Panc1 (cell line): ENCODE measurements around the gene ABTB2. TPM values are rescaled to one million over a fixed set of nuclear protein-coding genes. Genes with fewer than 3 reads are reported as not detected.

ENCODE experiments used
- ATAC-seq: fragments of 200-7000 bp; cut with Tn5 transposase; 2 replicates; pipeline ENCODE4 v1.9.1; 2020; ENCODE audit warnings: mild to moderate bottlenecking, moderate library complexity
- BruUV-seq: library from RNA; stranded (reverse); fragments of 400-500 nt; replicated peaks from 2 replicates; lab custom pipeline; 2021; lab: Mats Ljungman, UMichigan
- CTCF ChIA-PET: fragments of 300-600 bp; sonication (Branson Sonifier 250); formaldehyde crosslinking; loops from one replicate; lab custom pipeline; 2022; ENCODE audit warnings: antibody characterized with exemption; lab: Charles Lee
- POLR2A ChIA-PET: fragments of 300-600 bp; sonication (Branson Sonifier 250); formaldehyde crosslinking; loops from one replicate; lab custom pipeline; 2022; ENCODE audit warnings: antibody characterized with exemption; lab: Charles Lee
- DNase-seq: peaks from one replicate; pipeline ENCODE4 v3.0.0-alpha.2; 2010; ENCODE audit warnings: low read depth, low spot score
- H3K27ac ChIP-seq: 2 replicates; pipeline ENCODE4 v1.5.1; 2011; ENCODE audit warnings: mild to moderate bottlenecking, low read length, inconsistent platforms
- H3K27me3 ChIP-seq: fragments of 200-500 bp; sonication (Bioruptor generic); 2 replicates; pipeline ENCODE4 v1.6.0; 2014; ENCODE audit warnings: low read length, inconsistent platforms; ENCODE audit not compliant: control insufficient read depth, insufficient read depth
- H3K36me3 ChIP-seq: fragments of 200-500 bp; sonication (Bioruptor generic); 2 replicates; pipeline ENCODE4 v1.5.1; 2014; ENCODE audit warnings: inconsistent platforms, mild to moderate bottlenecking, low read length, moderate library complexity; ENCODE audit not compliant: control insufficient read depth, insufficient read depth
- H3K4me1 ChIP-seq: 2 replicates; pipeline ENCODE4 v1.5.1; 2011; ENCODE audit warnings: inconsistent platforms, mild to moderate bottlenecking, low read length, moderate library complexity; ENCODE audit not compliant: control insufficient read depth, insufficient read depth
- H3K4me3 ChIP-seq, 2 experiments: 2 replicates each; pipeline ENCODE4 v1.5.1; 2011 to 2012; ENCODE audit warnings: low read depth in 2 of 2, low read length in 2 of 2, mild to moderate bottlenecking in 2 of 2, inconsistent platforms in 1 of 2, moderate library complexity in 1 of 2
- H3K9me3 ChIP-seq: fragments of 200-500 bp; sonication (Bioruptor generic); 2 replicates; pipeline ENCODE4 v1.5.1; 2014; ENCODE audit warnings: low read depth, mild to moderate bottlenecking, inconsistent platforms, low read length, moderate library complexity; ENCODE audit not compliant: control insufficient read depth, insufficient read depth
- POLR2AphosphoS5 ChIP-seq: IDR thresholded peaks from 2 replicates; pipeline ENCODE4 v1.6.1; 2012; ENCODE audit warnings: mild to moderate bottlenecking, low read depth, low read length, moderate library complexity
- SIN3A ChIP-seq: IDR thresholded peaks from 2 replicates; pipeline ENCODE4 v1.6.1; 2012; ENCODE audit warnings: low read depth, mild to moderate bottlenecking, low read length, moderate library complexity, borderline replicate concordance; ENCODE audit not compliant: insufficient read depth
- TCF7L2 ChIP-seq: IDR thresholded peaks from 2 replicates; pipeline ENCODE4 v1.6.1; 2011; ENCODE audit warnings: mild to moderate bottlenecking, low read depth, low read length, inconsistent platforms
- in situ Hi-C: cut with HindIII; loops from 2 replicates; pipeline ENCODE4 v1.10.0; 2016; ENCODE audit warnings: low sequenced_read_pairs, low pct_unique_long_range_greater_than_20kb
- intact Hi-C: fragments of 100-400 bp; cut with micrococcal nuclease; formaldehyde crosslinking; loops from one replicate; pipeline ENCODE4 v1.10.0; 2022; ENCODE audit not compliant: unreplicated experiment
- total RNA-seq: library from RNA; stranded (reverse); gene quantifications from one replicate; pipeline ENCODE4 v1.2.1, GENCODE V29; 2021; ENCODE audit not compliant: unreplicated experiment
- TF ChIP-seq, protein P1 (sequence below), 2 experiments: IDR thresholded peaks; 2 replicates each; pipeline ENCODE4 v1.6.1; 2011 to 2012; ENCODE audit warnings: low read depth in 2 of 2, control low read depth in 1 of 2, low read length in 1 of 2, mild to moderate bottlenecking in 1 of 2, moderate library complexity in 1 of 2; ENCODE audit not compliant: insufficient read depth in 1 of 2
- TF ChIP-seq, protein P2 (sequence below): fragments of 450-650 bp; IDR thresholded peaks from 2 replicates; pipeline ENCODE4 v1.5.1; 2017; ENCODE audit warnings: mild to moderate bottlenecking

The ABTB2 gene
- total RNA-seq, 1 experiment from 2014 or later, result 22.7 TPM

DNA sequence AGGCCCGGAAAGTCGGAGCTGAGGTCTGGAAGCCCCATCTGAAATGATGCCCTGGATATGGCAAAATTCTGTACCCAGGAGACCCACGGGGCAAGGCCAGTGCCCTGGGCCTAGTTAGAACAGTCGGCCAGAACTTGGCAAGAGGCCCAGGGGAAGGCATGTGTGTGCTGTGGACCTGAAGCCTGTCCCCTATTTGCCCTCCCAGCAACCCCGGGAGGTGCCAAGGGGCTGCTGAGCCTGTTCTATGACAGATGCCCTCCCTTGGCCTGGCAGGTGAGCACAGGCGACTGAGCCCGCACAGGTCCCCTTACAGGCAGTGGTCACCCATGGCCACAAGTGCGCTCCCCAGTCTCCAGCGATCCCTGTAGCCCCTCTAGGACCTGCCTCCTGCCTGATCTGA lies 200.6 kb downstream of the ABTB2 start:
- no peak overlapping the region for H3K27ac ChIP-seq
- no peaks in the 10 kb centered on the region for H3K9me3 ChIP-seq
- ATAC-seq (no peak), DNase-seq (no peak)
- in situ Hi-C loops, result no loop called here
- no peak overlapping the region for H3K4me3 ChIP-seq
- no peaks in the 10 kb centered on the region for H3K36me3 ChIP-seq
- no TSS peak for BruUV-seq
- TF ChIP-seq, protein P1, sequence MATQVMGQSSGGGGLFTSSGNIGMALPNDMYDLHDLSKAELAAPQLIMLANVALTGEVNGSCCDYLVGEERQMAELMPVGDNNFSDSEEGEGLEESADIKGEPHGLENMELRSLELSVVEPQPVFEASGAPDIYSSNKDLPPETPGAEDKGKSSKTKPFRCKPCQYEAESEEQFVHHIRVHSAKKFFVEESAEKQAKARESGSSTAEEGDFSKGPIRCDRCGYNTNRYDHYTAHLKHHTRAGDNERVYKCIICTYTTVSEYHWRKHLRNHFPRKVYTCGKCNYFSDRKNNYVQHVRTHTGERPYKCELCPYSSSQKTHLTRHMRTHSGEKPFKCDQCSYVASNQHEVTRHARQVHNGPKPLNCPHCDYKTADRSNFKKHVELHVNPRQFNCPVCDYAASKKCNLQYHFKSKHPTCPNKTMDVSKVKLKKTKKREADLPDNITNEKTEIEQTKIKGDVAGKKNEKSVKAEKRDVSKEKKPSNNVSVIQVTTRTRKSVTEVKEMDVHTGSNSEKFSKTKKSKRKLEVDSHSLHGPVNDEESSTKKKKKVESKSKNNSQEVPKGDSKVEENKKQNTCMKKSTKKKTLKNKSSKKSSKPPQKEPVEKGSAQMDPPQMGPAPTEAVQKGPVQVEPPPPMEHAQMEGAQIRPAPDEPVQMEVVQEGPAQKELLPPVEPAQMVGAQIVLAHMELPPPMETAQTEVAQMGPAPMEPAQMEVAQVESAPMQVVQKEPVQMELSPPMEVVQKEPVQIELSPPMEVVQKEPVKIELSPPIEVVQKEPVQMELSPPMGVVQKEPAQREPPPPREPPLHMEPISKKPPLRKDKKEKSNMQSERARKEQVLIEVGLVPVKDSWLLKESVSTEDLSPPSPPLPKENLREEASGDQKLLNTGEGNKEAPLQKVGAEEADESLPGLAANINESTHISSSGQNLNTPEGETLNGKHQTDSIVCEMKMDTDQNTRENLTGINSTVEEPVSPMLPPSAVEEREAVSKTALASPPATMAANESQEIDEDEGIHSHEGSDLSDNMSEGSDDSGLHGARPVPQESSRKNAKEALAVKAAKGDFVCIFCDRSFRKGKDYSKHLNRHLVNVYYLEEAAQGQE (IDR thresholded peaks at IDR 0.05; ENCODE audit: insufficient read depth in 1 of 2, low read depth in 2 of 2, low read length in 1 of 2), result no peak
- no peak for TF ChIP-seq SIN3A
- TF ChIP-seq TCF7L2, result no peak
- intact Hi-C loops, result loop anchor here (10.0 kb wide), 1 partner anchor 338 kb away; no protein-coding TSS in a partner anchor
- POLR2A ChIA-PET, result no interaction called here
- H3K4me1 ChIP-seq, result peaks cover 22% of the 10 kb centered on the region
- CTCF ChIA-PET, result no interaction called here
- no peaks in the 10 kb centered on the region for H3K27me3 ChIP-seq

DNA sequence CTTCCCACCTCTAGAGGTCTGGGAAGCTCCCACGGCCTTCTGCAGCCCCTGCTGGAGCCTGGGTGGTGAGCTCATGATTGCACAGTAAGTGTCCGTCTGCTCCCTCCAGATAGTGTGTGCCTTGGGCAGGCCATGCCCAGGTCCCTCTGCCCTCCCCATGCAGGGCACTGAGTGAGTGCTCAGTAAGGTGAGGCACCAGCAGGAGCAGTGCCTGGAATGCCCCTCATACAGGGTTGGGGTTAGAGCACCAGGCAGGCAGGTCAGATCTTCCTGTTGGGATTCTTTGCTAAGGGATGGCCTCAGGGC lies 202.1 kb downstream of the ABTB2 start:
- Histone ChIP-seq H3K9me3 (no peaks in the 10 kb centered on the region), H3K27ac (peak overlapping the region; percentile 13; the same call in 1 of the 2 replicates), H3K4me3 (no peak overlapping the region), H3K36me3 (no peaks in the 10 kb centered on the region), H3K27me3 (no peaks in the 10 kb centered on the region), H3K4me1 (peaks cover 32% of the 10 kb centered on the region)
- POLR2A ChIA-PET, result no interaction called here
- intact Hi-C loops (loop anchor here (10.0 kb wide), 1 partner anchor 339 kb away; no protein-coding TSS in a partner anchor), in situ Hi-C loops (no loop called here)
- DNase-seq (no peak), ATAC-seq (peak; percentile 33)
- BruUV-seq, result no TSS peak
- CTCF ChIA-PET, result no interaction called here
- no peak for TF ChIP-seq SIN3A
- TF ChIP-seq, protein P2, sequence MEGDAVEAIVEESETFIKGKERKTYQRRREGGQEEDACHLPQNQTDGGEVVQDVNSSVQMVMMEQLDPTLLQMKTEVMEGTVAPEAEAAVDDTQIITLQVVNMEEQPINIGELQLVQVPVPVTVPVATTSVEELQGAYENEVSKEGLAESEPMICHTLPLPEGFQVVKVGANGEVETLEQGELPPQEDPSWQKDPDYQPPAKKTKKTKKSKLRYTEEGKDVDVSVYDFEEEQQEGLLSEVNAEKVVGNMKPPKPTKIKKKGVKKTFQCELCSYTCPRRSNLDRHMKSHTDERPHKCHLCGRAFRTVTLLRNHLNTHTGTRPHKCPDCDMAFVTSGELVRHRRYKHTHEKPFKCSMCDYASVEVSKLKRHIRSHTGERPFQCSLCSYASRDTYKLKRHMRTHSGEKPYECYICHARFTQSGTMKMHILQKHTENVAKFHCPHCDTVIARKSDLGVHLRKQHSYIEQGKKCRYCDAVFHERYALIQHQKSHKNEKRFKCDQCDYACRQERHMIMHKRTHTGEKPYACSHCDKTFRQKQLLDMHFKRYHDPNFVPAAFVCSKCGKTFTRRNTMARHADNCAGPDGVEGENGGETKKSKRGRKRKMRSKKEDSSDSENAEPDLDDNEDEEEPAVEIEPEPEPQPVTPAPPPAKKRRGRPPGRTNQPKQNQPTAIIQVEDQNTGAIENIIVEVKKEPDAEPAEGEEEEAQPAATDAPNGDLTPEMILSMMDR, result no peak
- TF ChIP-seq TCF7L2, result no peak

DNA sequence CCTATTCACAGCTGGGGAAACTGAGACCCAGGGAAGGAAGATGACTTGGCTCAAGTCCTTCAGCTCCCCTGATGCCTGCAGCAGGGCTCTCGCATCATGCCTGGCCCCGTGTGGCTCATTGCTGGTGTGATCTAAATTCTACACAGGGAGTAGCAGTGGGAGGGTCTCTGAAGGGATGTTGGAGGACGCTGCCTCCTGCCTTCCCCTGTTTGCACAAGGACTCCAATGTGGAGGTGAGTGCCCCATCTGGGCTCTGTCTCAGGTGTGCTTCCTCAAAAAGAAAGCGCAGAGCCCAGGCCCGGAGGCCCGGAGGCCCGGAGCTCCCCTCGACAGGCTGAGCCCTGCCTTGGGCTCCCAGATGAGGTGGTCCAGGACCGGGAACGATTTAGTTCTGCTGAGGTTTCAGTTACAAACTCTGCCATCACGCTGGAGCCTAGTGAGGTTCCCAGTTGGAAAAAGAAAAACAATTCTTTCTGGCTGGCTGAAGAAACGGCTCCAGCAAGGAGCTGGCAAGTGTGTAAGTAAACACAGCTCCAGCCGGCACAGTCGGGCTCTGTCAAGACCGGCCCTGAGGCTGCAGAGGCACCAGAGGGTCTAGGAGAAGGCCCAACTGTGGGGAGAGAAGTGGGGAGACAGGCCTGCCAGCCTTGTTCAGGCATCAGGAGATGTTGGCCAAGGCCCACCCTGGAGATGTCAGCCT lies 202.6 kb downstream of the ABTB2 start:
- intact Hi-C loops, result loop anchor here (10.0 kb wide), 1 partner anchor 340 kb away; no protein-coding TSS in a partner anchor
- BruUV-seq, result no TSS peak
- Histone ChIP-seq H3K27ac (peak overlapping the region; percentile 13; the same call in 1 of the 2 replicates), H3K4me1 (peaks cover 35% of the 10 kb centered on the region), H3K27me3 (no peaks in the 10 kb centered on the region), H3K4me3 (no peak overlapping the region), H3K9me3 (no peaks in the 10 kb centered on the region), H3K36me3 (no peaks in the 10 kb centered on the region)
- POLR2A ChIA-PET, result no interaction called here
- peak; percentile 10 for ATAC-seq
- DNase-seq, result no peak
- no peak for TF ChIP-seq TCF7L2
- TF ChIP-seq, protein P2, result no peak
- TF ChIP-seq, protein P1 (IDR thresholded peaks at IDR 0.05; ENCODE audit: insufficient read depth in 1 of 2, low read depth in 2 of 2, low read length in 1 of 2), result no peak
- TF ChIP-seq SIN3A, result no peak
- no peak for TF ChIP-seq POLR2AphosphoS5
- CTCF ChIA-PET, result no interaction called here
- in situ Hi-C loops, result no loop called here
